GM12878 (cell line): ENCODE measurements around the gene TAS2R41. TPM values are rescaled to one million over a fixed set of nuclear protein-coding genes. Genes with fewer than 3 reads are reported as not detected.

Experiments
- ATAC-seq: fragments of 200-7000 bp; cut with Tn5 transposase; 3 replicates; pipeline ENCODE4 v1.9.1; 2020; ENCODE audit warnings: mild to moderate bottlenecking, moderate library complexity
- BruUV-seq: library from RNA; stranded (reverse); fragments of 400-500 nt; replicated peaks from 2 replicates; lab custom pipeline; 2021; lab: Mats Ljungman, UMichigan
- CTCF ChIA-PET: fragments of 300-600 bp; sonication (Branson Sonifier 250); formaldehyde crosslinking; extraction: SDS; loops from one replicate; lab custom pipeline; 2021; ENCODE audit warnings: inconsistent platforms; lab: Yijun Ruan, JAX
- POLR2A ChIA-PET: fragments of 350-600 bp; formaldehyde crosslinking; extraction: SDS; loops from one replicate; lab custom pipeline; 2021; ENCODE audit warnings: inconsistent platforms; lab: Charles Lee
- RAD21 ChIA-PET: fragments of 300-600 bp; sonication (Branson Sonifier 250); formaldehyde crosslinking; loops from one replicate; lab custom pipeline; 2023; ENCODE audit warnings: antibody characterized with exemption; ENCODE audit not compliant: unreplicated experiment; lab: Charles Lee
- SMC1A ChIA-PET: fragments of 300-600 bp; sonication (Branson Sonifier 250); formaldehyde crosslinking; loops from one replicate; lab custom pipeline; 2023; ENCODE audit not compliant: unreplicated experiment, uncharacterized antibody; lab: Charles Lee
- DNase-seq: peaks from one replicate; pipeline ENCODE4 v3.0.0-alpha.2; 2011; ENCODE audit warnings: low read depth, low spot score
- FAIRE-seq: peaks from 3 replicates; lab custom pipeline; 2011; peaks lifted over from hg19 to GRCh38; lab: Jason Lieb, UNC
- H2AFZ ChIP-seq: 2 replicates; pipeline ENCODE4 v1.6.0; 2011; ENCODE audit warnings: low read depth, low read length, control low read depth; ENCODE audit not compliant: control insufficient read depth
- H3K27ac ChIP-seq: 2 replicates; pipeline ENCODE4 v1.5.1; 2011; ENCODE audit warnings: control low read depth; ENCODE audit not compliant: control insufficient read depth, insufficient read depth
- H3K27me3 ChIP-seq, 2 experiments: replicated peaks in 1 of 2; 2 replicates each; pipeline versions ENCODE4 v1.6.0 to v1.6.1; 2011; ENCODE audit warnings: low read length in 1 of 2; ENCODE audit not compliant: control insufficient read depth in 2 of 2, insufficient read depth in 2 of 2
- H3K36me3 ChIP-seq, 2 experiments: 2 replicates each; pipeline ENCODE4 v1.5.1; 2011; ENCODE audit warnings: low read length in 1 of 2; ENCODE audit not compliant: control insufficient read depth in 2 of 2, insufficient read depth in 2 of 2
- H3K4me1 ChIP-seq: 2 replicates; pipeline ENCODE4 v1.6.1; 2011; ENCODE audit warnings: mild to moderate bottlenecking, low read length, moderate library complexity, mixed read lengths; ENCODE audit not compliant: control insufficient read depth, insufficient read depth
- H3K4me2 ChIP-seq: 2 replicates; pipeline ENCODE4 v1.6.0; 2011; ENCODE audit warnings: control low read depth; ENCODE audit not compliant: control insufficient read depth, insufficient read depth
- H3K4me3 ChIP-seq: fragments of 200-600 bp; sonication (generic); 2 replicates; pipeline ENCODE4 v1.5.1; 2016
- H3K79me2 ChIP-seq: 2 replicates; pipeline ENCODE4 v1.6.0; 2011; ENCODE audit warnings: low read length; ENCODE audit not compliant: control insufficient read depth, insufficient read depth
- H3K9ac ChIP-seq: 2 replicates; pipeline ENCODE4 v1.8.0; 2011; ENCODE audit warnings: low read length, control low read depth, mixed read lengths; ENCODE audit not compliant: control insufficient read depth, insufficient read depth
- H3K9me3 ChIP-seq: replicated peaks from 3 replicates; pipeline ENCODE4 v1.5.1; 2011; ENCODE audit warnings: mild to moderate bottlenecking, low read length; ENCODE audit not compliant: control insufficient read depth, insufficient read depth
- H4K20me1 ChIP-seq: 2 replicates; pipeline ENCODE4 v1.6.0; 2011; ENCODE audit not compliant: control insufficient read depth, insufficient read depth
- ATF7 ChIP-seq: fragments of 450-650 bp; IDR thresholded peaks from 2 replicates; pipeline ENCODE4 v1.6.1; 2016; ENCODE audit warnings: low read depth, mild to moderate bottlenecking
- BCLAF1 ChIP-seq: fragments of 450-650 bp; IDR thresholded peaks from 2 replicates; pipeline ENCODE4 v1.6.1; 2017; ENCODE audit warnings: antibody characterized with exemption, mild to moderate bottlenecking, moderate library complexity
- CBX3 ChIP-seq: fragments of 200-600 bp; sonication (generic); IDR thresholded peaks from 2 replicates; pipeline ENCODE4 v1.6.1; 2016; ENCODE audit warnings: low read depth, borderline replicate concordance
- CREM ChIP-seq: IDR thresholded peaks from 2 replicates; pipeline ENCODE4 v1.6.1; 2014; ENCODE audit warnings: antibody characterized with exemption, low read depth
- IRF5 ChIP-seq: fragments of 450-650 bp; IDR thresholded peaks from 2 replicates; pipeline ENCODE4 v1.6.1; 2017; ENCODE audit warnings: borderline replicate concordance
- MTA3 ChIP-seq: IDR thresholded peaks from 2 replicates; pipeline ENCODE4 v1.6.1; 2012; ENCODE audit warnings: low read length, inconsistent platforms, borderline replicate concordance
- MXI1 ChIP-seq: fragments of 150-350 bp; IDR thresholded peaks from 2 replicates; pipeline ENCODE4 v1.6.1; 2011; ENCODE audit warnings: low read depth, mild to moderate bottlenecking, inconsistent platforms, low read length, improper control_type of control experiment
- MYC ChIP-seq: IDR thresholded peaks from 2 replicates; pipeline ENCODE4 v1.6.1; 2011; ENCODE audit warnings: mild to moderate bottlenecking, low read length, moderate library complexity, inconsistent platforms; ENCODE audit not compliant: insufficient read depth, insufficient replicate concordance, insufficient read length, severe bottlenecking
- POLR2AphosphoS2 ChIP-seq: IDR thresholded peaks from 2 replicates; pipeline ENCODE4 v1.6.1; 2011; ENCODE audit warnings: low read depth, mild to moderate bottlenecking, low read length, improper control_type of control experiment, moderate library complexity
- RAD51 ChIP-seq: fragments of 450-650 bp; IDR thresholded peaks from 2 replicates; pipeline ENCODE4 v1.6.1; 2016; ENCODE audit warnings: moderate library complexity, mild to moderate bottlenecking, inconsistent platforms
- REST ChIP-seq: IDR thresholded peaks from 2 replicates; pipeline ENCODE4 v1.6.1; 2012; ENCODE audit warnings: mild to moderate bottlenecking, low read depth, low read length
- ZBTB11 ChIP-seq: fragments of 450-650 bp; formaldehyde crosslinking; IDR thresholded peaks from 2 replicates; pipeline ENCODE4 v1.5.0; 2022; ENCODE audit warnings: mild to moderate bottlenecking, missing genetic modification characterization
- WGBS: methylation state at CpG from one replicate; pipeline ENCODE4 v1.1.6; 2016; ENCODE audit warnings: low lambda C conversion rate; ENCODE audit not compliant: insufficient replicate concordance, insufficient coverage; ENCODE audit errors: missing lambda C conversion rate; 5-methylcytosine and 5-hydroxymethylcytosine counted together
- in situ Hi-C: fragments of 300-500 bp; cut with MboI; formaldehyde crosslinking; loops from 9 replicates; pipeline ENCODE4 v1.14.3; 2018; ENCODE audit warnings: mixed read lengths
- intact Hi-C: fragments of 100-400 bp; cut with micrococcal nuclease; formaldehyde crosslinking; loops from one replicate; pipeline ENCODE4 v1.14.2; 2022; ENCODE audit not compliant: unreplicated experiment
- polyA plus RNA-seq, 11 experiments: library from polyadenylated mRNA; depleted of rRNA in 4 of 11; unstranded in 6 of 11; stranded (reverse) in 5 of 11; fragments of >200 nt; fragmentation: Nextera tagmentation in 4 of 11; fragmentation: Illumina TruSeq in 1 of 11; extraction: Ambion mirVana in 4 of 11; extraction: Trizol in 1 of 11; gene quantifications; 1 replicate in 1 of 11; 2 replicates in 10 of 11; pipeline versions ENCODE4 v1.2.1 to v1.2.3, GENCODE V29; 2011 to 2016; ENCODE audit warnings: inconsistent platforms in 2 of 11, missing spikeins in 2 of 11, low read depth in 1 of 11
- total RNA-seq, 4 experiments: library from RNA; depleted of rRNA in 3 of 4; stranded (reverse); fragments of >200 nt in 3 of 4; fragmentation: Illumina TruSeq in 1 of 4; extraction: Trizol in 1 of 4; gene quantifications; 2 replicates each; pipeline versions ENCODE4 v1.2.1 to v1.2.3, GENCODE V29; 2013 to 2021

TAS2R41 gene
- total and polyA plus RNA-seq, 10 of the 15 experiments (the other 5 are each of a cell fraction or from before 2014, with no cell fraction given), result not detected

GRCh38 chr7:143449793-143450192 is 27.9 kb upstream of the TAS2R41 start:
- H3K36me3 ChIP-seq, result no peaks in the 10 kb centered on the region
- intact Hi-C loops (no loop called here), in situ Hi-C loops (no loop called here)
- no peak overlapping the region for H3K4me2 ChIP-seq
- H3K9ac ChIP-seq, result no peak overlapping the region
- no peak overlapping the region for H2AFZ ChIP-seq
- DNase-seq (no peak), ATAC-seq (no peak), FAIRE-seq (no peak)
- ChIA-PET POLR2A (no interaction called here), SMC1A (no interaction called here), CTCF (no interaction called here), RAD21 (no interaction called here)
- 2% methylated on average over 2 of the region's 3 CpGs for WGBS
- no peaks in the 10 kb centered on the region for H4K20me1 ChIP-seq
- no peaks in the 10 kb centered on the region for H3K9me3 ChIP-seq
- TF ChIP-seq MTA3, result no peak
- no peak for TF ChIP-seq CREM
- TF ChIP-seq RAD51, result no peak
- no peak for TF ChIP-seq REST
- TF ChIP-seq POLR2AphosphoS2, result no peak
- TF ChIP-seq MYC, result no peak
- no peak for TF ChIP-seq CBX3
- no peak for TF ChIP-seq IRF5
- TF ChIP-seq MXI1, result no peak
- no peak for TF ChIP-seq ZBTB11 (CRISPR knock-in tag)
- TF ChIP-seq ATF7, result no peak
- no peak for TF ChIP-seq BCLAF1
- no peaks in the 10 kb centered on the region for H3K4me1 ChIP-seq
- BruUV-seq, result no TSS peak
- no peak overlapping the region for H3K27ac ChIP-seq
- no peak overlapping the region for H3K4me3 ChIP-seq
- H3K79me2 ChIP-seq, result no peaks in the 10 kb centered on the region
- H3K27me3 ChIP-seq, result peaks cover 0 to 3% of the 10 kb centered on the region in 2 experiments; a peak in 2 of 4 replicates
